A549 (cell line): ENCODE measurements around the gene PLEKHA7. TPM values are rescaled to one million over a fixed set of nuclear protein-coding genes. Genes with fewer than 3 reads are reported as not detected.

Experiments
- ATAC-seq, 2 experiments: fragments of 200-7000 bp in 1 of 2; fragments of >200 bp in 1 of 2; cut with Nextera tagmentation in 1 of 2; cut with Tn5 transposase in 1 of 2; 3 replicates each; pipeline versions ENCODE4 v1.8.0 to v1.9.1; 2018 to 2020; ENCODE audit warnings: mild to moderate bottlenecking in 1 of 2, moderate library complexity in 1 of 2
- CTCF ChIA-PET: fragments of 300-600 bp; sonication (Branson Sonifier 250); formaldehyde crosslinking; extraction: SDS; loops from one replicate; lab custom pipeline; 2021; ENCODE audit warnings: antibody characterized with exemption, inconsistent platforms; lab: Yijun Ruan, JAX
- POLR2A ChIA-PET: fragments of 350-600 bp; formaldehyde crosslinking; extraction: SDS; loops from one replicate; lab custom pipeline; 2021; ENCODE audit warnings: antibody characterized with exemption, inconsistent platforms; lab: Yijun Ruan, JAX
- DNase-seq, 2 experiments: peaks; one replicate each; pipeline versions ENCODE4 v3.0.0 to v3.0.0-alpha.2; 2011 to 2016; ENCODE audit warnings: low read depth in 1 of 2, low spot score in 1 of 2
- FAIRE-seq: peaks from 2 replicates; lab custom pipeline; 2011; peaks lifted over from hg19 to GRCh38; lab: Jason Lieb, UNC
- H3K27ac ChIP-seq, 2 experiments: fragments of >200 bp; sonication (Bioruptor Twin); formaldehyde crosslinking; 3 replicates each; pipeline ENCODE4 v1.5.1; 2016 to 2017
- H3K4me1 ChIP-seq: fragments of >200 bp; sonication (Bioruptor Twin); formaldehyde crosslinking; 3 replicates; pipeline ENCODE4 v1.6.1; 2016
- H3K4me2 ChIP-seq: fragments of >200 bp; sonication (Bioruptor Twin); formaldehyde crosslinking; 3 replicates; pipeline ENCODE4 v1.6.1; 2016
- H3K4me3 ChIP-seq: fragments of >200 bp; sonication (Bioruptor Twin); formaldehyde crosslinking; 3 replicates; pipeline ENCODE4 v1.5.1; 2016
- H3K9me3 ChIP-seq: fragments of >200 bp; sonication (Bioruptor Twin); formaldehyde crosslinking; 3 replicates; pipeline ENCODE4 v1.6.1; 2016
- BHLHE40 ChIP-seq: IDR thresholded peaks from 2 replicates; pipeline ENCODE4 v1.6.1; 2012; ENCODE audit warnings: low read depth, low read length, inconsistent platforms
- EHF ChIP-seq: fragments of 250-450 bp; sonication (Bioruptor Pico); IDR thresholded peaks from 2 replicates; pipeline ENCODE4 v1.5.0; 2020; ENCODE audit warnings: mild to moderate bottlenecking
- EHMT2 ChIP-seq: fragments of 200-600 bp; sonication (generic); IDR thresholded peaks from 2 replicates; pipeline ENCODE4 v1.6.1; 2016; ENCODE audit warnings: antibody characterized with exemption, low read depth, mild to moderate bottlenecking, moderate library complexity
- ESRRA ChIP-seq: fragments of 150-350 bp; IDR thresholded peaks from 2 replicates; pipeline ENCODE4 v1.6.1; 2014; ENCODE audit warnings: mild to moderate bottlenecking, low read length, borderline replicate concordance
- HDAC2 ChIP-seq: fragments of 200-600 bp; sonication (generic); IDR thresholded peaks from 2 replicates; pipeline ENCODE4 v1.6.1; 2016
- HEYL ChIP-seq: fragments of 250-450 bp; sonication (Bioruptor Pico); IDR thresholded peaks from 2 replicates; pipeline ENCODE4 v1.8.0; 2021; ENCODE audit warnings: mild to moderate bottlenecking, moderate library complexity
- HOXA7 ChIP-seq: fragments of 250-450 bp; sonication (Bioruptor Pico); IDR thresholded peaks from 2 replicates; pipeline ENCODE4 v1.5.0; 2020; ENCODE audit warnings: mild to moderate bottlenecking, moderate library complexity
- HOXB13 ChIP-seq: fragments of 250-450 bp; sonication (Bioruptor Pico); IDR thresholded peaks from 2 replicates; pipeline ENCODE4 v1.5.0; 2020; ENCODE audit warnings: low read depth, mild to moderate bottlenecking, moderate library complexity
- JUN ChIP-seq, 2 experiments: fragments of >200 bp; sonication (Bioruptor Twin); formaldehyde crosslinking; IDR thresholded peaks; 2 replicates in 1 of 2; 3 replicates in 1 of 2; pipeline ENCODE4 v1.6.1; 2016 to 2017
- JUNB ChIP-seq: fragments of >200 bp; sonication (Bioruptor Twin); formaldehyde crosslinking; IDR thresholded peaks from 2 replicates; pipeline ENCODE4 v1.6.1; 2016
- KDM1A ChIP-seq: fragments of 200-600 bp; sonication (generic); IDR thresholded peaks from 2 replicates; pipeline ENCODE4 v1.6.1; 2016; ENCODE audit warnings: low read depth, mild to moderate bottlenecking
- MAFK ChIP-seq: fragments of 450-650 bp; IDR thresholded peaks from 2 replicates; pipeline ENCODE4 v1.6.1; 2014; ENCODE audit not compliant: partially characterized antibody
- MYC ChIP-seq: IDR thresholded peaks from 2 replicates; pipeline ENCODE4 v1.6.1; 2012; ENCODE audit warnings: mild to moderate bottlenecking, inconsistent platforms, low read length, improper control_type of control experiment, borderline replicate concordance
- NPAS2 ChIP-seq: fragments of 250-450 bp; sonication (Bioruptor Pico); IDR thresholded peaks from 2 replicates; pipeline ENCODE4 v1.8.0; 2022; ENCODE audit warnings: mild to moderate bottlenecking, moderate library complexity, borderline replicate concordance
- NR3C1 ChIP-seq: fragments of >200 bp; sonication (Bioruptor Twin); formaldehyde crosslinking; IDR thresholded peaks from 3 replicates; pipeline ENCODE4 v1.6.1; 2017
- RFX5 ChIP-seq: fragments of 450-650 bp; IDR thresholded peaks from 2 replicates; pipeline ENCODE4 v1.7.1; 2014; ENCODE audit warnings: antibody characterized with exemption, mild to moderate bottlenecking, moderate library complexity
- RNF2 ChIP-seq: fragments of 200-600 bp; sonication (generic); IDR thresholded peaks from 2 replicates; pipeline ENCODE4 v1.6.1; 2016; ENCODE audit warnings: low read depth, mild to moderate bottlenecking, antibody characterized with exemption, moderate library complexity, borderline replicate concordance
- SMC3 ChIP-seq: fragments of >200 bp; sonication (Bioruptor Twin); formaldehyde crosslinking; IDR thresholded peaks from 3 replicates; pipeline ENCODE4 v1.6.1; 2018; ENCODE audit warnings: inconsistent platforms
- SREBF2 ChIP-seq: fragments of 450-650 bp; IDR thresholded peaks from 2 replicates; pipeline ENCODE4 v1.6.1; 2014; ENCODE audit warnings: mild to moderate bottlenecking, moderate library complexity
- ZC3H11A ChIP-seq: fragments of 450-650 bp; IDR thresholded peaks from 2 replicates; pipeline ENCODE4 v1.6.1; 2014; ENCODE audit warnings: antibody characterized with exemption, mild to moderate bottlenecking
- ZFP36 ChIP-seq: fragments of 450-650 bp; IDR thresholded peaks from 2 replicates; pipeline ENCODE4 v1.6.1; 2014; ENCODE audit warnings: borderline replicate concordance; ENCODE audit not compliant: partially characterized antibody
- ZNF302 ChIP-seq: fragments of 250-450 bp; sonication (Bioruptor Pico); IDR thresholded peaks from 2 replicates; pipeline ENCODE4 v1.9.0; 2021; ENCODE audit warnings: inconsistent platforms, mild to moderate bottlenecking, moderate library complexity
- ZSCAN20 ChIP-seq: fragments of 250-450 bp; sonication (Bioruptor Pico); IDR thresholded peaks from 2 replicates; pipeline ENCODE4 v1.8.0; 2022; ENCODE audit warnings: mild to moderate bottlenecking, moderate library complexity
- WGBS: methylation state at CpG from one replicate; pipeline ENCODE4 v1.1.6; 2017; ENCODE audit errors: missing lambda C conversion rate; 5-methylcytosine and 5-hydroxymethylcytosine counted together
- polyA plus RNA-seq, 4 experiments: library from polyadenylated mRNA; depleted of rRNA in 3 of 4; stranded (reverse); fragments of >200 nt; fragmentation: RNase III in 1 of 4; extraction: RNeasy Plus Mini Kit Qiagen cat#74134 plus additional on column Dnase treatment in 1 of 4; gene quantifications; 2 replicates in 3 of 4; 3 replicates in 1 of 4; pipeline ENCODE4 v1.2.3, GENCODE V29; 2011 to 2017
- TF ChIP-seq, protein P1 (sequence below): fragments of 250-450 bp; sonication (Bioruptor Pico); IDR thresholded peaks from 2 replicates; pipeline ENCODE4 v1.5.0; 2021; ENCODE audit warnings: mild to moderate bottlenecking, moderate library complexity, borderline replicate concordance
- TF ChIP-seq, protein P2 (sequence below): IDR thresholded peaks from 2 replicates; pipeline ENCODE4 v1.6.1; 2012; ENCODE audit warnings: low read depth, borderline replicate concordance
- TF ChIP-seq, protein P3 (sequence below): fragments of 450-650 bp; IDR thresholded peaks from 2 replicates; pipeline ENCODE4 v1.6.1; 2014; ENCODE audit warnings: antibody characterized with exemption

The PLEKHA7 gene
- polyA plus RNA-seq, 2 of the 4 experiments (the other 2 are of a cell fraction): 8.7 to 13.8 TPM

DNA sequence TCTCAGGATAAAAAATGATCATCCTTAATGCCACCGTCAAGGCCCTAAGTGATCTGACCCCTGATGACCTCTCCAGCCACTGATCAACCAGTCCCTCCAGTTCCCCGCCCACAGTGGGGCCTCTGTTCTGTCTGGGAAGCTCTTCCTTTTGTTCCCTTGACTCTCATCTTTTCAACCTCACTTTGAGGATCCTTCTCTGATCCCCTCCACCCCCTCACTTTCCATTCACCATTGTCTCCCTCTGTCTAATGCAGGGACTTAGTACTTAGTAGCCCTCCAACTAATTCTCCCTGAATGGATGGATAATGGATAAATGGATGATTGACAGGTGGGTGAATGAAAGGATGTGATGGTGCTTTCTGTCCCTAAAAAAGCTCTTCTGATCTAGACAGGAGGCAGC lies 230.1 kb downstream of the PLEKHA7 start:
- DNase-seq: no peak
- H3K4me2 ChIP-seq: no peak overlapping the region
- H3K4me1 ChIP-seq: peaks cover 15% of the 10 kb centered on the region; the same call in 2 of the 3 replicates
- POLR2A ChIA-PET: no interaction called here
- no peak for TF ChIP-seq ZNF302 (CRISPR knock-in tag)
- TF ChIP-seq HOXB13 (CRISPR knock-in tag): no peak
- no peak for TF ChIP-seq HDAC2
- TF ChIP-seq ZSCAN20: no peak
- no peak for TF ChIP-seq HOXA7 (CRISPR knock-in tag)
- TF ChIP-seq NR3C1: no peak
- no peak for TF ChIP-seq MYC
- TF ChIP-seq, protein P1, sequence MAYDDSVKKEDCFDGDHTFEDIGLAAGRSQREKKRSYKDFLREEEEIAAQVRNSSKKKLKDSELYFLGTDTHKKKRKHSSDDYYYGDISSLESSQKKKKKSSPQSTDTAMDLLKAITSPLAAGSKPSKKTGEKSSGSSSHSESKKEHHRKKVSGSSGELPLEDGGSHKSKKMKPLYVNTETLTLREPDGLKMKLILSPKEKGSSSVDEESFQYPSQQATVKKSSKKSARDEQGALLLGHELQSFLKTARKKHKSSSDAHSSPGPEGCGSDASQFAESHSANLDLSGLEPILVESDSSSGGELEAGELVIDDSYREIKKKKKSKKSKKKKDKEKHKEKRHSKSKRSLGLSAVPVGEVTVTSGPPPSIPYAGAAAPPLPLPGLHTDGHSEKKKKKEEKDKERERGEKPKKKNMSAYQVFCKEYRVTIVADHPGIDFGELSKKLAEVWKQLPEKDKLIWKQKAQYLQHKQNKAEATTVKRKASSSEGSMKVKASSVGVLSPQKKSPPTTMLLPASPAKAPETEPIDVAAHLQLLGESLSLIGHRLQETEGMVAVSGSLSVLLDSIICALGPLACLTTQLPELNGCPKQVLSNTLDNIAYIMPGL (CRISPR knock-in tag): no peak
- TF ChIP-seq ESRRA: no peak
- TF ChIP-seq EHF: no peak
- no peak for TF ChIP-seq SREBF2
- TF ChIP-seq KDM1A: no peak
- TF ChIP-seq BHLHE40: no peak
- CTCF ChIA-PET: interaction anchor here (0.7 to 7.9 kb wide), 15 partner anchors 10 to 506 kb away, joined by 3 to 94 read pairs (median 9); no protein-coding TSS in a partner anchor
- H3K4me3 ChIP-seq: no peak overlapping the region
- ATAC-seq: no peak
- H3K9me3 ChIP-seq: no peaks in the 10 kb centered on the region
- WGBS: 85% methylated on average over 2 of the region's 2 CpGs
- FAIRE-seq: no peak
- H3K27ac ChIP-seq: no peak overlapping the region

DNA sequence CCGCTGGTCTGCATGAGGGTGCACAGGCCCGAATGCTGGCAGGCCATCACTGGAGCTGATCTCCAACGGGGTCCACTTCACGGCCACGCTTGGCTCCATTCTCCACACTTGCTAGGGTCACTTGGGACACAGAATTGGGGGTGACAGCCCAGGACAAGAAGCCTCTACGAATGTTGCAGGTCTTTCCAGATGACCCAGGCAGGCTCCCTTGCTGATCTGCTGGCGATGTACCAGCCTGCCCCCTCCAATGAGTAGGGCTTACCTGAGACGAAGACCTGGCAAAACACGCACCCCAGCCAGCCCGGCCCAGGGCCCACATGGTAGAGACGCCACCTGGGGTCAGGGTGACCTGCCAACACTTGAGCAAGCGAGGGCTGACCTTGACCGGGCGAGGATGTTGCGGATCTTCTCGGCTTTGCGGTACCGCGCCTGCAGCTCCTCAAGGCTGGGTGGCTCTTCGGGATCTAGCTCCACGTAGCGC lies 230.9 kb downstream of the PLEKHA7 start:
- DNase-seq (no peak), ATAC-seq (no peak), FAIRE-seq (no peak)
- no peak overlapping the region for H3K27ac ChIP-seq
- H3K4me1 ChIP-seq: peaks cover 8% of the 10 kb centered on the region; the same call in 2 of the 3 replicates
- WGBS: 97% methylated on average over 19 of the region's 22 CpGs
- H3K4me3 ChIP-seq: no peak overlapping the region
- TF ChIP-seq JUN (IDR thresholded peaks at IDR 0.05) (no peak), ZFP36 (no peak), EHMT2 (no peak), MAFK (no peak), ZNF302 (CRISPR knock-in tag) (no peak), ESRRA (no peak), NPAS2 (no peak), SREBF2 (no peak), RFX5 (no peak), RNF2 (no peak), JUNB (no peak), ZC3H11A (no peak), SMC3 (no peak), HEYL (no peak)
- TF ChIP-seq, protein P2, sequence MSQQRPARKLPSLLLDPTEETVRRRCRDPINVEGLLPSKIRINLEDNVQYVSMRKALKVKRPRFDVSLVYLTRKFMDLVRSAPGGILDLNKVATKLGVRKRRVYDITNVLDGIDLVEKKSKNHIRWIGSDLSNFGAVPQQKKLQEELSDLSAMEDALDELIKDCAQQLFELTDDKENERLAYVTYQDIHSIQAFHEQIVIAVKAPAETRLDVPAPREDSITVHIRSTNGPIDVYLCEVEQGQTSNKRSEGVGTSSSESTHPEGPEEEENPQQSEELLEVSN: no peak
- TF ChIP-seq, protein P3, sequence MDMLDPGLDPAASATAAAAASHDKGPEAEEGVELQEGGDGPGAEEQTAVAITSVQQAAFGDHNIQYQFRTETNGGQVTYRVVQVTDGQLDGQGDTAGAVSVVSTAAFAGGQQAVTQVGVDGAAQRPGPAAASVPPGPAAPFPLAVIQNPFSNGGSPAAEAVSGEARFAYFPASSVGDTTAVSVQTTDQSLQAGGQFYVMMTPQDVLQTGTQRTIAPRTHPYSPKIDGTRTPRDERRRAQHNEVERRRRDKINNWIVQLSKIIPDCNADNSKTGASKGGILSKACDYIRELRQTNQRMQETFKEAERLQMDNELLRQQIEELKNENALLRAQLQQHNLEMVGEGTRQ: no peak
- POLR2A ChIA-PET: no interaction called here
- H3K4me2 ChIP-seq: no peak overlapping the region
- no peaks in the 10 kb centered on the region for H3K9me3 ChIP-seq
- CTCF ChIA-PET: interaction anchor here (0.6 to 7.9 kb wide), 9 partner anchors 10 to 690 kb away, joined by 3 to 94 read pairs (median 17); no protein-coding TSS in a partner anchor
